Thoracic aorta (tissue), 2 donors: ENCODE measurements around the gene DMKN. TPM values are rescaled to one million over a fixed set of nuclear protein-coding genes. Genes with fewer than 3 reads are reported as not detected.

Experiments used
- ATAC-seq: fragments of 150-250 bp; one replicate; pipeline ENCODE4 v1.8.0; 2017; ENCODE audit warnings: low read depth; ENCODE audit not compliant: insufficient number of reproducible peaks, low FRiP score
- DNase-seq: peaks from one replicate; pipeline ENCODE4 v3.0.0-alpha.2; 2020; ENCODE audit warnings: low spot score
- H3K27ac ChIP-seq, 2 donors: fragments of 200-600 bp; sonication (generic); 1 replicate in 1 of 2; 2 replicates in 1 of 2; pipeline ENCODE4 v1.5.1; 2016; ENCODE audit warnings: mild to moderate bottlenecking in 2 of 2, moderate library complexity in 2 of 2
- H3K27me3 ChIP-seq: fragments of 200-600 bp; sonication (generic); replicated peaks from 2 replicates; pipeline ENCODE4 v1.6.0; 2016; ENCODE audit warnings: mild to moderate bottlenecking; ENCODE audit not compliant: insufficient read depth
- H3K36me3 ChIP-seq: fragments of 200-600 bp; sonication (generic); one replicate; pipeline ENCODE4 v1.5.1; 2016
- H3K4me1 ChIP-seq, 2 donors: fragments of 200-600 bp; sonication (generic); 1 replicate in 1 of 2; 2 replicates in 1 of 2; pipeline versions ENCODE4 v1.5.1 to v1.6.0; 2016; ENCODE audit warnings: low read depth in 2 of 2, mild to moderate bottlenecking in 1 of 2; ENCODE audit not compliant: control insufficient read depth in 1 of 2
- H3K4me3 ChIP-seq: fragments of 200-600 bp; sonication (generic); 2 replicates; pipeline ENCODE4 v1.5.1; 2016; ENCODE audit warnings: mild to moderate bottlenecking
- H3K9me3 ChIP-seq: fragments of 200-600 bp; sonication (generic); 2 replicates; pipeline ENCODE4 v1.5.1; 2016
- total RNA-seq, 2 donors: library from RNA; depleted of rRNA; stranded (reverse); fragments of >200 nt; gene quantifications; one replicate each; pipeline versions ENCODE4 v1.1.0 to v1.2.3, GENCODE V29; 2016
- TF ChIP-seq, protein P1 (sequence below): fragments of 200-600 bp; sonication (generic); IDR thresholded peaks from one replicate; pipeline ENCODE4 v1.5.1; 2019; ENCODE audit warnings: antibody characterized with exemption

DMKN gene
- total RNA-seq, 2 donors from 2014 or later, result 26.1 to 53.7 TPM

DNA sequence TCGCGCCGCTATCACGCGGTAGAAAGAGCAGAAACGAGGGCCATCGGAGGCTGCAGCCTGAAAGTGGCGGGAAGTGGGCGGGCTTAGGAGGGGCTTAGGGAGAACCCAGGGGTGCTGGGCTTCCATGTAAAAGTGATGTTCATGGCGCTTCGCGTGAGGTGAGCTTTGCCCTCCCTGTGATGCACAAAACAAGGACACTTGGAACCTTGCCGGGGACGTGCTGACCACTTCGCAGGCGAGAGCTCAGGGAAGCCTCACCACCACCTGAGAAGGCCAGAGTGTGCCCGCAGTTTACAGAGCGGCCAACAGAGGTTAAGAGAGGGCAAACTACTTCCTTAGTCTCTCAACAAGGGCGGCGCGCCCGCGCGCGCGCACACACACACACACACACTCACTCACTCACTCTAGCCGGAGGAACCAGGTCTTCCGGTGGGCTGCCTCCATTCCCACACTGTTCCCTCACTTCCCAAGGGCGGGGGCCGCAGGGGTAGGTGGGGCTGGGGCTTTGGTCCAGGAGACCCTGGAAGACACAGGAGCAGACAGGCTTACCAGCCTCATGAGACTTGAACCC is 20.5 kb upstream of the DMKN start:
- DNase-seq (no peak), ATAC-seq (no peak)
- no peaks in the 10 kb centered on the region for H3K36me3 ChIP-seq
- H3K4me1 ChIP-seq, result peaks cover 0 to 4% of the 10 kb centered on the region in 2 donors
- no peaks in the 10 kb centered on the region for H3K27me3 ChIP-seq
- H3K27ac ChIP-seq, result no peak overlapping the region
- H3K4me3 ChIP-seq, result no peak overlapping the region
- H3K9me3 ChIP-seq, result no peaks in the 10 kb centered on the region
- TF ChIP-seq, protein P1, sequence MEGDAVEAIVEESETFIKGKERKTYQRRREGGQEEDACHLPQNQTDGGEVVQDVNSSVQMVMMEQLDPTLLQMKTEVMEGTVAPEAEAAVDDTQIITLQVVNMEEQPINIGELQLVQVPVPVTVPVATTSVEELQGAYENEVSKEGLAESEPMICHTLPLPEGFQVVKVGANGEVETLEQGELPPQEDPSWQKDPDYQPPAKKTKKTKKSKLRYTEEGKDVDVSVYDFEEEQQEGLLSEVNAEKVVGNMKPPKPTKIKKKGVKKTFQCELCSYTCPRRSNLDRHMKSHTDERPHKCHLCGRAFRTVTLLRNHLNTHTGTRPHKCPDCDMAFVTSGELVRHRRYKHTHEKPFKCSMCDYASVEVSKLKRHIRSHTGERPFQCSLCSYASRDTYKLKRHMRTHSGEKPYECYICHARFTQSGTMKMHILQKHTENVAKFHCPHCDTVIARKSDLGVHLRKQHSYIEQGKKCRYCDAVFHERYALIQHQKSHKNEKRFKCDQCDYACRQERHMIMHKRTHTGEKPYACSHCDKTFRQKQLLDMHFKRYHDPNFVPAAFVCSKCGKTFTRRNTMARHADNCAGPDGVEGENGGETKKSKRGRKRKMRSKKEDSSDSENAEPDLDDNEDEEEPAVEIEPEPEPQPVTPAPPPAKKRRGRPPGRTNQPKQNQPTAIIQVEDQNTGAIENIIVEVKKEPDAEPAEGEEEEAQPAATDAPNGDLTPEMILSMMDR, result no peak

DNA sequence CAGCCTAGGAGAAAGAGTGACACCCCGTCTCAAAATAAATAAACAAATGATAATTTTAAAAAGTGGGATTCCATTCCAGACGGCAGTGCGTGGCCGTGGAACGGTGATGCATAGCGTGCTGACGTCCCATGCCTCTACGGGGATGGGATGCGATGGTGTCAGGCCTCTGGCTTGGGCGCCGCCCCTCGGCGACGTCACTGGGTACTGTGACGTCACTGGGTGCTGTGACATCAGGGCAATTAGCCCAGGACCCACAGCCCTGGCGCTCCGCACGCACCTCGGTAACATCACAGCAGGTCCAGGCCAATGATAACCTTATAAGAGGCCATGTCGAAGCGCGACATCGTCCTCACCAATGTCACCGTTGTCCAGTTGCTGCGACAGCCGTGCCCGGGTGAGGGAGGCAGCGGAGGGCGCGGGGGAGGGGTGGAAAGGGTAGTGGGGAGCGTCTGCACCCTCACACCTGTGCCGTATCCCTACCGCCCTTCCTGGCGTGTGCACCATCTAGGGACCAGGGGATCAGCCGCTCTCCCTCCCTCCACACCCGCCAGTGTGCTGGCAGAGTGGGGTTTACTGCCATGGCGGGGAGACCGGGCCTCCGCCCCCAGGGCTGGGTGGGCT is 19.9 kb upstream of the DMKN start, which contains the start of gene GAPDHS:
GAPDHS (plus strand) TSS at position 256 of the 621 bp plus-strand sequence; CDS start at position 328, 72 bp downstream.
- Histone ChIP-seq H3K27me3 (no peaks in the 10 kb centered on the region), H3K4me1 (peaks cover 0 to 4% of the 10 kb centered on the region in 2 donors), H3K36me3 (no peaks in the 10 kb centered on the region), H3K27ac (no peak within 1 kb of the TSS), H3K9me3 (no peaks in the 10 kb centered on the region), H3K4me3 (no peak within 1 kb of the TSS)
- TF ChIP-seq, protein P1, result no peak
- DNase-seq (no peak), ATAC-seq (no peak)

DNA sequence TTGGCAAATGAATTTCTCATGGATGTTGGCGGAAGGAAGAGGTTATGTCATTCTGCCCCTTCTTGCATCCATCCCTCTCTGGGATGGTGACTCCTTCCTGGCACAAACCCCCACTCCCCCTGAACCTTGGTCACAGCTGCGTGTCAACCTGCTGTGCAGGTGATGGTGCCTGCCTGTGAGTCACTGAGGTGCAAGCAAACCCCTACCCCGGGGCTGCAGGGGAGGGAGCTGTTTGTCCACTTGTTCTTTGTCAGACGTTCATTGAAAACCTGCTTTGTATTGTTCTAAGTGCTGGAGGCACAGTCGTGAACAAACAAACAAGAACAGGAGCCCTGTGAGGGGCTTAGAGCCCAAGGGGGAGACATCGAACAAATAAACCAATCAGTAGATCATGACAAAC is 17.8 kb upstream of the DMKN start:
- H3K27me3 ChIP-seq, result no peaks in the 10 kb centered on the region
- H3K36me3 ChIP-seq, result no peaks in the 10 kb centered on the region
- ATAC-seq, result no peak
- TF ChIP-seq, protein P1, result no peak
- H3K4me1 ChIP-seq, result peaks cover 0 to 4% of the 10 kb centered on the region in 2 donors
- H3K27ac ChIP-seq, result no peak overlapping the region
- no peaks in the 10 kb centered on the region for H3K9me3 ChIP-seq
- no peak overlapping the region for H3K4me3 ChIP-seq
- no peak for DNase-seq

- H3K27ac ChIP-seq, result no peak overlapping the region
- H3K4me3 ChIP-seq, result no peak overlapping the region
- H3K4me1 ChIP-seq, result peaks cover 0 to 4% of the 10 kb centered on the region in 2 donors
- H3K36me3 ChIP-seq, result no peaks in the 10 kb centered on the region
- TF ChIP-seq, protein P1, result no peak
- no peaks in the 10 kb centered on the region for H3K27me3 ChIP-seq
- no peak for DNase-seq
- H3K9me3 ChIP-seq, result no peaks in the 10 kb centered on the region
- ATAC-seq, result no peak
Measured at GRCh38 chr19:35529241-35530218, 16.1 kb upstream of the DMKN start.
